Endothelial cell of umbilical vein (primary cell): ENCODE measurements around the gene IFITM10. TPM values are rescaled to one million over a fixed set of nuclear protein-coding genes. Genes with fewer than 3 reads are reported as not detected.

Source experiments
- BruUV-seq: library from RNA; stranded (reverse); fragments of 400-500 nt; replicated peaks from 2 replicates; lab custom pipeline; 2021; lab: Mats Ljungman, UMichigan
- CTCF ChIA-PET: fragments of 300-600, 350-600 bp; sonication (Branson Sonifier 250); formaldehyde crosslinking; loops from one replicate; lab custom pipeline; 2021; ENCODE audit warnings: antibody characterized with exemption, inconsistent platforms; lab: Charles Lee
- POLR2A ChIA-PET: fragments of 300-600, 350-600 bp; sonication (Branson Sonifier 250); formaldehyde crosslinking; loops from one replicate; lab custom pipeline; 2021; ENCODE audit warnings: antibody characterized with exemption, inconsistent platforms; lab: Charles Lee
- DNase-seq: peaks from one replicate; pipeline ENCODE4 v3.0.0-alpha.2; 2011; ENCODE audit warnings: low read depth, low spot score
- FAIRE-seq: peaks from 2 replicates; lab custom pipeline; 2011; peaks lifted over from hg19 to GRCh38; lab: Jason Lieb, UNC
- H2AFZ ChIP-seq: 2 replicates; pipeline ENCODE4 v1.6.0; 2012; ENCODE audit warnings: low read depth, low read length, control low read depth, inconsistent platforms
- H3K27ac ChIP-seq: 2 replicates; pipeline ENCODE4 v1.5.1; 2011; ENCODE audit warnings: low read depth, mild to moderate bottlenecking, control low read depth, low read length, moderate library complexity; ENCODE audit not compliant: insufficient read depth
- H3K27me3 ChIP-seq, 2 experiments: 2 replicates each; pipeline versions ENCODE4 v1.6.0 to v1.6.1; 2011; ENCODE audit warnings: low read length in 2 of 2, mixed read lengths in 1 of 2; ENCODE audit not compliant: control insufficient read depth in 2 of 2, insufficient read depth in 2 of 2
- H3K36me3 ChIP-seq, 2 experiments: 2 replicates in 1 of 2; 3 replicates in 1 of 2; pipeline ENCODE4 v1.5.1; 2011; ENCODE audit warnings: low read length in 2 of 2, mild to moderate bottlenecking in 1 of 2, moderate library complexity in 1 of 2; ENCODE audit not compliant: control insufficient read depth in 2 of 2, insufficient read depth in 2 of 2; ENCODE audit errors: extremely low read depth in 1 of 2
- H3K4me1 ChIP-seq: 3 replicates; pipeline ENCODE4 v1.5.1; 2011; ENCODE audit warnings: mild to moderate bottlenecking, low read length; ENCODE audit not compliant: control insufficient read depth, insufficient read depth; ENCODE audit errors: extremely low read depth
- H3K4me2 ChIP-seq: 2 replicates; pipeline ENCODE4 v1.6.1; 2011; ENCODE audit warnings: low read length, control low read depth, mixed read lengths; ENCODE audit not compliant: insufficient read depth
- H3K4me3 ChIP-seq, 3 experiments: fragments of 200-600 bp in 1 of 3; sonication (generic), shearing (Covaris generic) in 1 of 3; replicated peaks in 1 of 3; 2 replicates each; pipeline ENCODE4 v1.5.1; 2011 to 2016; ENCODE audit warnings: control low read depth in 3 of 3, low read length in 3 of 3, mild to moderate bottlenecking in 2 of 3, inconsistent platforms in 1 of 3, low read depth in 1 of 3, moderate library complexity in 1 of 3; ENCODE audit not compliant: insufficient read depth in 1 of 3
- H3K79me2 ChIP-seq: 2 replicates; pipeline ENCODE4 v1.6.0; 2012; ENCODE audit warnings: low read length, inconsistent platforms; ENCODE audit not compliant: control insufficient read depth, insufficient read depth
- H3K9ac ChIP-seq: replicated peaks from 2 replicates; pipeline ENCODE3; 2011; ENCODE audit warnings: low read length, control low read depth; ENCODE audit not compliant: insufficient read depth; ENCODE audit errors: extremely low read depth
- H3K9me1 ChIP-seq: replicated peaks from 3 replicates; pipeline ENCODE4 v1.6.0; 2011; ENCODE audit warnings: mild to moderate bottlenecking, low read length; ENCODE audit not compliant: control insufficient read depth, insufficient read depth; ENCODE audit errors: extremely low read depth
- H3K9me3 ChIP-seq: replicated peaks from 2 replicates; pipeline ENCODE4 v1.5.1; 2012; ENCODE audit warnings: low read length, inconsistent platforms; ENCODE audit not compliant: control insufficient read depth, insufficient read depth
- H4K20me1 ChIP-seq: replicated peaks from 2 replicates; pipeline ENCODE3; 2011; ENCODE audit warnings: mild to moderate bottlenecking, low read length; ENCODE audit not compliant: control insufficient read depth, insufficient read depth; ENCODE audit errors: extremely low read depth
- EZH2 ChIP-seq: IDR thresholded peaks from 2 replicates; pipeline ENCODE4 v1.6.1; 2012; ENCODE audit warnings: borderline replicate concordance, low read depth, mild to moderate bottlenecking, moderate library complexity, low read length, inconsistent platforms; ENCODE audit not compliant: severe bottlenecking
- FOS ChIP-seq: IDR thresholded peaks from 2 replicates; pipeline ENCODE4 v1.6.1; 2011; ENCODE audit warnings: mild to moderate bottlenecking, low read length, moderate library complexity, borderline replicate concordance; ENCODE audit not compliant: insufficient read depth
- GATA2 ChIP-seq: IDR thresholded peaks from 2 replicates; pipeline ENCODE4 v1.7.0; 2011; ENCODE audit warnings: low read depth, mild to moderate bottlenecking, moderate library complexity, mixed read lengths, low read length; ENCODE audit not compliant: insufficient read length, insufficient read depth
- JUN ChIP-seq: IDR thresholded peaks from 2 replicates; pipeline ENCODE4 v1.6.1; 2011; ENCODE audit warnings: borderline replicate concordance, low read depth; ENCODE audit not compliant: insufficient read length, insufficient read depth
- MYC ChIP-seq: IDR thresholded peaks from one replicate; pipeline ENCODE4 v1.6.1; 2011; ENCODE audit warnings: mild to moderate bottlenecking, low read depth, low read length
- POLR2A ChIP-seq: IDR thresholded peaks from 2 replicates; pipeline ENCODE4 v1.6.1; 2012; ENCODE audit warnings: low read depth, mild to moderate bottlenecking, control low read depth, low read length
- POLR2AphosphoS5 ChIP-seq: IDR thresholded peaks from 2 replicates; pipeline ENCODE4 v1.6.1; 2012; ENCODE audit warnings: low read depth, mild to moderate bottlenecking, control low read depth, low read length, moderate library complexity; ENCODE audit not compliant: insufficient read depth
- dilution Hi-C: fragments of 300-500 bp; cut with MboI; formaldehyde crosslinking; loops from one replicate; pipeline ENCODE4 v1.15.0; 2019; ENCODE audit warnings: low sequenced_read_pairs; ENCODE audit not compliant: extremely low pct_ligation_motif_present
- intact Hi-C: fragments of 100-400 bp; cut with micrococcal nuclease; formaldehyde crosslinking; loops from one replicate; pipeline ENCODE4 v1.10.0; 2022
- polyA plus RNA-seq, 4 experiments: library from polyadenylated mRNA; depleted of rRNA in 3 of 4; stranded (reverse) in 3 of 4; unstranded in 1 of 4; fragments of >200 nt; gene quantifications; 2 replicates each; pipeline versions ENCODE4 v1.2.1 to v1.2.3, GENCODE V29; 2011 to 2012; ENCODE audit warnings: missing spikeins in 1 of 4
- total RNA-seq: library from RNA; stranded (reverse); gene quantifications from 2 replicates; pipeline ENCODE4 v1.2.3, GENCODE V29; 2021
- TF ChIP-seq, protein P1 (sequence below): IDR thresholded peaks from 2 replicates; pipeline ENCODE4 v1.6.1; 2011; ENCODE audit not compliant: insufficient read depth, insufficient read length
- TF ChIP-seq, protein P2 (sequence below), 2 donors: IDR thresholded peaks; 1 replicate in 1 of 2; 2 replicates in 1 of 2; pipeline ENCODE4 v1.5.1; 2011; ENCODE audit warnings: low read length in 2 of 2, mild to moderate bottlenecking in 2 of 2, moderate library complexity in 2 of 2, control low read depth in 1 of 2, inconsistent platforms in 1 of 2, low read depth in 1 of 2; ENCODE audit not compliant: insufficient read depth in 1 of 2; ENCODE audit errors: extremely low read depth in 1 of 2

Gene IFITM10
- total and polyA plus RNA-seq, 2 donors (not counting 3 experiments of a cell fraction or from before 2014, with no cell fraction given), result 0.04 to 0.66 TPM

DNA sequence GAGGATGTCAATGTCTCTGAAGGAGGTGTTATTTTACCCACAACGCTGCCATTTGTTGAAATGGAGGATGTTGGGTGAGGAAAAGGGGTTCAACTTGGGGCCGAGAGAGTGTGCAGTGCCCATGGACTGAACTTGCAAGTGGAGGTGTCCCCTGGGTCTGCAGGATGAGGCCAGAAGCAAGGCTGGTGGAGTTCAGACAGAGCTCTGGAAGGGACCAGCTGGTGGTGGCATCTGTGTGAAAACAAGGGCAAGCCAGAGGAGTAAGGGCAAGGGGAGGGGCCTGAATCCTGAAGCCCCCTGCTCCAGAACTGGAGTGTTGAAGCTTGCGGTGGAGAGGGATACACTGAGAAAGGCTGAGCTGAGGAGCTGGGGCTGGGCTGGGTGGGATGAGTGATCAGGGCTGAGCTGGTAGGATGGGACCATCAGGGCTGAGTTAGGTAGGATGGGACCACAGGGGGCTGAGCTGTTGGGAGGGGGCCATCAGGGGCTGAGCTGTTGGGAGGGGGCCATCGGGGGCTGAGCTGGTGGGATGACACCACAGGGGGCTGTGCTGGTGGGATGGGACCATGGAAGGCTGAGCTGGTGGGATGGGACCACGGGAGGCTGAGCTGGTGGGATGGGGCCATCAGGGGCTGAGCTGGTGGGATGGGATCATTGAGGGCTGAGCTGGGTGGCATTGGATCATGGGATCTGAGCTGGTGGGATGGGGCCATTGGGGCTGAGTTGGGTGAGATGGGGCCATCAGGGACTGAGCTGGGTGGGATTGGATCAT, 26.7 kb upstream of the IFITM10 start:
- Histone ChIP-seq H3K36me3 (no peaks in the 10 kb centered on the region), H3K9me3 (no peaks in the 10 kb centered on the region), H3K4me2 (no peak overlapping the region), H3K9me1 (no peaks in the 10 kb centered on the region), H3K27ac (no peak overlapping the region), H2AFZ (no peak overlapping the region), H3K27me3 (no peaks in the 10 kb centered on the region), H4K20me1 (no peaks in the 10 kb centered on the region), H3K9ac (no peak overlapping the region), H3K4me3 (no peak overlapping the region), H3K79me2 (no peaks in the 10 kb centered on the region), H3K4me1 (peaks cover 6% of the 10 kb centered on the region)
- ChIA-PET POLR2A (no interaction called here), CTCF (interaction anchor here (1.2 to 1.6 kb wide), 3 partner anchors 83 to 230 kb away, joined by 3 to 7 read pairs (median 3); no protein-coding TSS in a partner anchor)
- FAIRE-seq, result no peak
- TF ChIP-seq, protein P1, sequence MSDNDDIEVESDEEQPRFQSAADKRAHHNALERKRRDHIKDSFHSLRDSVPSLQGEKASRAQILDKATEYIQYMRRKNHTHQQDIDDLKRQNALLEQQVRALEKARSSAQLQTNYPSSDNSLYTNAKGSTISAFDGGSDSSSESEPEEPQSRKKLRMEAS, result no peak
- TF ChIP-seq GATA2, result no peak
- no peak for TF ChIP-seq FOS
- no peak for TF ChIP-seq POLR2AphosphoS5
- TF ChIP-seq MYC, result no peak
- TF ChIP-seq EZH2, result no peak
- no peak for TF ChIP-seq POLR2A
- TF ChIP-seq, protein P2, sequence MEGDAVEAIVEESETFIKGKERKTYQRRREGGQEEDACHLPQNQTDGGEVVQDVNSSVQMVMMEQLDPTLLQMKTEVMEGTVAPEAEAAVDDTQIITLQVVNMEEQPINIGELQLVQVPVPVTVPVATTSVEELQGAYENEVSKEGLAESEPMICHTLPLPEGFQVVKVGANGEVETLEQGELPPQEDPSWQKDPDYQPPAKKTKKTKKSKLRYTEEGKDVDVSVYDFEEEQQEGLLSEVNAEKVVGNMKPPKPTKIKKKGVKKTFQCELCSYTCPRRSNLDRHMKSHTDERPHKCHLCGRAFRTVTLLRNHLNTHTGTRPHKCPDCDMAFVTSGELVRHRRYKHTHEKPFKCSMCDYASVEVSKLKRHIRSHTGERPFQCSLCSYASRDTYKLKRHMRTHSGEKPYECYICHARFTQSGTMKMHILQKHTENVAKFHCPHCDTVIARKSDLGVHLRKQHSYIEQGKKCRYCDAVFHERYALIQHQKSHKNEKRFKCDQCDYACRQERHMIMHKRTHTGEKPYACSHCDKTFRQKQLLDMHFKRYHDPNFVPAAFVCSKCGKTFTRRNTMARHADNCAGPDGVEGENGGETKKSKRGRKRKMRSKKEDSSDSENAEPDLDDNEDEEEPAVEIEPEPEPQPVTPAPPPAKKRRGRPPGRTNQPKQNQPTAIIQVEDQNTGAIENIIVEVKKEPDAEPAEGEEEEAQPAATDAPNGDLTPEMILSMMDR (IDR thresholded peaks at IDR 0.05; ENCODE audit: extremely low read depth in 1 of 2, insufficient read depth in 1 of 2, low read depth in 1 of 2, low read length in 2 of 2), result no peak
- no peak for TF ChIP-seq JUN
- no peak for DNase-seq
- BruUV-seq, result no TSS peak
- intact Hi-C loops (no loop called here), dilution Hi-C loops (no loop called here)
